HCT116 (cell line): ENCODE measurements around the gene GABRP. TPM values are rescaled to one million over a fixed set of nuclear protein-coding genes. Genes with fewer than 3 reads are reported as not detected.
"Not testable (repeated sequence)": the region's sequence is repeated elsewhere in the genome, so short reads cannot be mapped to it uniquely, and the experiment has no call there.

Source experiments
- ATAC-seq: fragments of 200-7000 bp; cut with Tn5 transposase; 2 replicates; pipeline ENCODE4 v1.9.1; 2020; ENCODE audit warnings: mild to moderate bottlenecking, moderate library complexity
- BruUV-seq: library from RNA; stranded (reverse); fragments of 400-500 nt; replicated peaks from 2 replicates; lab custom pipeline; 2021; lab: Mats Ljungman, UMichigan
- CTCF ChIA-PET: fragments of 300-600 bp; sonication (Branson Sonifier 250); formaldehyde crosslinking; loops from one replicate; lab custom pipeline; 2021; ENCODE audit warnings: antibody characterized with exemption; lab: Charles Lee
- POLR2A ChIA-PET: fragments of 300-600, 350-600 bp; sonication (Branson Sonifier 250); formaldehyde crosslinking; loops from one replicate; lab custom pipeline; 2021; ENCODE audit warnings: antibody characterized with exemption; lab: Charles Lee
- RAD21 ChIA-PET, 2 experiments: fragments of 300-600 bp; sonication (Branson Sonifier 250); formaldehyde crosslinking; loops; one replicate each; lab custom pipeline; 2023; ENCODE audit warnings: low total read pairs in 2 of 2; ENCODE audit not compliant: uncharacterized antibody in 2 of 2, unreplicated experiment in 2 of 2, low non-redundant PET in 1 of 2; lab: Charles Lee
- DNase-seq: peaks from one replicate; pipeline ENCODE4 v3.0.0-alpha.2; 2010; ENCODE audit warnings: low read depth, low spot score
- H2AFZ ChIP-seq: fragments of 200-600 bp; shearing (Covaris generic), sonication (generic); 2 replicates; pipeline ENCODE4 v1.6.1; 2017; ENCODE audit warnings: low read depth, mixed run types, mixed read lengths, antibody characterized with exemption, low read length; ENCODE audit not compliant: poor library complexity, severe bottlenecking
- H3K27ac ChIP-seq: 2 replicates; pipeline ENCODE4 v1.5.1; 2012; ENCODE audit warnings: low read depth, low read length
- H3K27me3 ChIP-seq: fragments of 200-600 bp; sonication (generic); 2 replicates; pipeline ENCODE4 v1.6.1; 2016; ENCODE audit warnings: mixed run types, low read length, mixed read lengths; ENCODE audit not compliant: insufficient read depth
- H3K36me3 ChIP-seq, 2 experiments: fragments of 200-500 bp in 1 of 2; fragments of 200-600 bp in 1 of 2; sonication (Bioruptor generic) in 1 of 2; sonication (generic) in 1 of 2; 2 replicates each; pipeline versions ENCODE4 v1.5.1 to v1.6.1; 2014 to 2016; ENCODE audit warnings: low read length in 2 of 2, inconsistent platforms in 1 of 2, mixed read lengths in 1 of 2, mixed run types in 1 of 2; ENCODE audit not compliant: insufficient read depth in 2 of 2, control insufficient read depth in 1 of 2
- H3K4me1 ChIP-seq, 2 experiments: fragments of 200-600 bp in 1 of 2; sonication (generic) in 1 of 2; 2 replicates each; pipeline versions ENCODE4 v1.5.1 to v1.6.1; 2012 to 2017; ENCODE audit warnings: low read length in 2 of 2, inconsistent platforms in 1 of 2, mild to moderate bottlenecking in 1 of 2, mixed read lengths in 1 of 2, mixed run types in 1 of 2, moderate library complexity in 1 of 2; ENCODE audit not compliant: insufficient read depth in 2 of 2, control insufficient read depth in 1 of 2
- H3K4me2 ChIP-seq: fragments of 200-600 bp; sonication (generic); 2 replicates; pipeline ENCODE4 v1.6.1; 2017; ENCODE audit warnings: mixed run types, low read length, mixed read lengths
- H3K4me3 ChIP-seq, 2 experiments: fragments of 200-600 bp in 1 of 2; sonication (generic) in 1 of 2; replicated peaks in 1 of 2; 2 replicates each; pipeline ENCODE4 v1.5.1; 2011 to 2016; ENCODE audit warnings: low read length in 2 of 2, control low read depth in 1 of 2, low read depth in 1 of 2, mild to moderate bottlenecking in 1 of 2, mixed read lengths in 1 of 2, mixed run types in 1 of 2
- H3K79me2 ChIP-seq: fragments of 200-600 bp; sonication (generic); 2 replicates; pipeline ENCODE4 v1.6.1; 2017; ENCODE audit warnings: mild to moderate bottlenecking, mixed run types, low read length, moderate library complexity, mixed read lengths; ENCODE audit not compliant: insufficient read depth
- H3K9ac ChIP-seq: fragments of 200-600 bp; sonication (generic); 2 replicates; pipeline ENCODE4 v1.6.1; 2016; ENCODE audit warnings: low read length, mixed read lengths
- H3K9me2 ChIP-seq: fragments of 200-600 bp; sonication (generic), shearing (Covaris generic); 2 replicates; pipeline ENCODE4 v1.6.1; 2017; ENCODE audit warnings: mixed run types, mild to moderate bottlenecking, moderate library complexity; ENCODE audit not compliant: insufficient read depth
- H3K9me3 ChIP-seq, 2 experiments: fragments of 200-500 bp in 1 of 2; fragments of 200-600 bp in 1 of 2; sonication (Bioruptor generic) in 1 of 2; sonication (generic) in 1 of 2; 2 replicates each; pipeline ENCODE4 v1.6.1; 2014 to 2017; ENCODE audit warnings: low read length in 2 of 2, mixed read lengths in 2 of 2, inconsistent platforms in 1 of 2, low read depth in 1 of 2, mild to moderate bottlenecking in 1 of 2, mixed run types in 1 of 2, moderate library complexity in 1 of 2; ENCODE audit not compliant: control insufficient read depth in 1 of 2, insufficient read depth in 1 of 2
- H4K20me1 ChIP-seq: fragments of 200-600 bp; sonication (generic), shearing (Covaris generic); 2 replicates; pipeline ENCODE4 v1.6.1; 2017; ENCODE audit warnings: mixed run types, mild to moderate bottlenecking, moderate library complexity; ENCODE audit not compliant: insufficient read depth
- ATF3 ChIP-seq: IDR thresholded peaks from 2 replicates; pipeline ENCODE4 v1.6.1; 2012
- CBX3 ChIP-seq: IDR thresholded peaks from 2 replicates; pipeline ENCODE4 v1.6.1; 2012; ENCODE audit warnings: low read depth
- CEBPB ChIP-seq: IDR thresholded peaks from 2 replicates; pipeline ENCODE4 v1.6.1; 2012; ENCODE audit warnings: low read depth
- EGR1 ChIP-seq: IDR thresholded peaks from 2 replicates; pipeline ENCODE4 v1.6.1; 2012; ENCODE audit warnings: low read depth
- EZH2 ChIP-seq: fragments of 200-600 bp; sonication (generic); IDR thresholded peaks from 2 replicates; pipeline ENCODE4 v1.6.1; 2017; ENCODE audit warnings: antibody characterized with exemption, mixed run types
- EZH2phosphoT487 ChIP-seq: fragments of 200-600 bp; IDR thresholded peaks from 2 replicates; pipeline ENCODE4 v1.6.1; 2018; ENCODE audit warnings: antibody characterized with exemption, borderline replicate concordance
- FOSL1 ChIP-seq: IDR thresholded peaks from 2 replicates; pipeline ENCODE4 v1.6.1; 2012; ENCODE audit warnings: low read depth
- MAX ChIP-seq: IDR thresholded peaks from 2 replicates; pipeline ENCODE4 v1.6.1; 2012
- POLR2A ChIP-seq: IDR thresholded peaks from 2 replicates; pipeline ENCODE4 v1.7.0; 2011; ENCODE audit warnings: borderline replicate concordance; ENCODE audit not compliant: insufficient read depth, insufficient read length; ENCODE audit errors: extremely low read depth
- SIN3A ChIP-seq: IDR thresholded peaks from 2 replicates; pipeline ENCODE4 v1.6.1; 2012; ENCODE audit warnings: low read depth
- SP1 ChIP-seq: IDR thresholded peaks from 2 replicates; pipeline ENCODE4 v1.6.1; 2012; ENCODE audit warnings: low read depth
- SRF ChIP-seq: IDR thresholded peaks from 2 replicates; pipeline ENCODE4 v1.6.1; 2012; ENCODE audit warnings: low read depth
- TCF7L2 ChIP-seq: IDR thresholded peaks from 2 replicates; pipeline ENCODE4 v1.7.0; 2011; ENCODE audit warnings: borderline replicate concordance, inconsistent platforms; ENCODE audit not compliant: insufficient read depth, insufficient read length; ENCODE audit errors: extremely low read depth
- YY1 ChIP-seq: IDR thresholded peaks from 2 replicates; pipeline ENCODE4 v1.6.1; 2011; ENCODE audit warnings: low read length, low read depth, moderate library complexity, mild to moderate bottlenecking; ENCODE audit not compliant: insufficient replicate concordance; ENCODE audit errors: extremely low read depth
- ZFX ChIP-seq: fragments of 450-650 bp; IDR thresholded peaks from 2 replicates; pipeline ENCODE4 v1.6.1; 2017
- ZNF274 ChIP-seq: fragments of 200-500 bp; sonication (Bioruptor generic); IDR thresholded peaks from 2 replicates; pipeline ENCODE4 v1.6.1; 2014; ENCODE audit warnings: mild to moderate bottlenecking, low read depth, low read length, inconsistent platforms
- intact Hi-C: fragments of 100-400 bp; cut with micrococcal nuclease; formaldehyde crosslinking; loops from 2 replicates; pipeline ENCODE4 v1.10.0; 2022
- total RNA-seq: library from RNA; stranded (reverse); gene quantifications from one replicate; pipeline ENCODE4 v1.2.1, GENCODE V29; 2021; ENCODE audit not compliant: unreplicated experiment

Gene GABRP
- total RNA-seq, 1 experiment from 2014 or later: not detected

- H3K9ac ChIP-seq: no peak overlapping the region
- no peaks in the 10 kb centered on the region for H3K4me1 ChIP-seq
- CTCF ChIA-PET: no interaction called here
- ATAC-seq (no peak), DNase-seq (no peak)
- no peak overlapping the region for H3K27ac ChIP-seq
- no peak for TF ChIP-seq YY1
- no peak for TF ChIP-seq MAX
- intact Hi-C loops: no loop called here
- no peaks in the 10 kb centered on the region for H3K79me2 ChIP-seq
- H4K20me1 ChIP-seq: no peaks in the 10 kb centered on the region
- RAD21 ChIA-PET: no interaction called here
- H3K9me3 ChIP-seq: no peaks in the 10 kb centered on the region
- POLR2A ChIA-PET: no interaction called here
- BruUV-seq: no TSS peak
- no peaks in the 10 kb centered on the region for H3K9me2 ChIP-seq
- no peak overlapping the region for H3K4me2 ChIP-seq
- H3K36me3 ChIP-seq: no peaks in the 10 kb centered on the region
- no peak overlapping the region for H3K4me3 ChIP-seq
- no peaks in the 10 kb centered on the region for H3K27me3 ChIP-seq
- H2AFZ ChIP-seq: no peak overlapping the region
Observed at GRCh38 chr5:170826117-170826516, 42.6 kb downstream of the GABRP start.

DNA sequence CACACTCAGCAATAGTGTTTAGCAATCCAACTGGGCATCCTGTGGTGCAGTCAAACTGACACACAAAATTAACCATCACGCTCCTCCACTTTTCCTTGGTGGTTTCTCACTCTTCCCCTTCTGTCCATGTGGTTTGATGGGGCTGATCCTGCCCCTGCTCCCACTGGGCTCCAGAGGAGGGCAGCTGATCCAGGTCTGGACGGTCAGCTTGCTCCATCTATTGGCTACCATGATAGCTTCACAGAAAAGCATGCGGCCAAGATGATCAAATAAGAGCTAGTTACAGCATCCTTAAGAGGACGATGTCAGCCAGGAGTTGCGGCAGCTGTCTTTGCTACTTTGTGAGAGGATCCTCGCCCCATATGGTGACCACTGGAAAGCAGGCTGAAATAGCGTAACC, 48.7 kb downstream of the GABRP start:
- Histone ChIP-seq H2AFZ (no peak overlapping the region), H3K79me2 (no peaks in the 10 kb centered on the region), H3K9me2 (no peaks in the 10 kb centered on the region), H3K27me3 (no peaks in the 10 kb centered on the region), H3K4me3 (no peak overlapping the region), H3K4me2 (no peak overlapping the region), H3K27ac (no peak overlapping the region), H3K36me3 (no peaks in the 10 kb centered on the region), H3K9me3 (no peaks in the 10 kb centered on the region), H3K4me1 (peaks cover 0 to 9% of the 10 kb centered on the region in 2 experiments; a peak in 1 of 4 replicates), H3K9ac (no peak overlapping the region), H4K20me1 (no peaks in the 10 kb centered on the region)
- ATAC-seq (no peak), DNase-seq (no peak)
- TF ChIP-seq SRF: no peak
- TF ChIP-seq CBX3: no peak
- no peak for TF ChIP-seq MAX
- TF ChIP-seq SP1: no peak
- TF ChIP-seq ZNF274: no peak
- no peak for TF ChIP-seq FOSL1
- TF ChIP-seq ZFX: no peak
- no peak for TF ChIP-seq EZH2phosphoT487
- no peak for TF ChIP-seq EGR1
- TF ChIP-seq POLR2A: no peak
- TF ChIP-seq ATF3: no peak
- no peak for TF ChIP-seq EZH2
- TF ChIP-seq CEBPB: no peak
- TF ChIP-seq TCF7L2: no peak
- no peak for TF ChIP-seq SIN3A
- intact Hi-C loops: no loop called here
- BruUV-seq: no TSS peak
- RAD21 ChIA-PET: no interaction called here
- CTCF ChIA-PET: no interaction called here
- POLR2A ChIA-PET: no interaction called here

- POLR2A ChIA-PET: not testable (repeated sequence)
Observed at GRCh38 chr5:170833981-170834380, 50.5 kb downstream of the GABRP start.

More at GRCh38 chr5:170833981-170834380, 50.5 kb downstream of the GABRP start:
- RAD21 ChIA-PET, intact Hi-C loops, H3K4me2 ChIP-seq, ATAC-seq, H3K36me3 ChIP-seq, H3K27me3 ChIP-seq, H3K27ac ChIP-seq, H3K9me3 ChIP-seq, DNase-seq, CTCF ChIA-PET, BruUV-seq, H3K4me3 ChIP-seq, H3K79me2 ChIP-seq, H3K9me2 ChIP-seq, H2AFZ ChIP-seq, H4K20me1 ChIP-seq, H3K4me1 ChIP-seq, H3K9ac ChIP-seq: not testable (repeated sequence)
